NCI-H446 (cell line): Measurements from ENCODE around the gene SAPCD2.
"Not testable (repeated sequence)": the region's sequence is repeated elsewhere in the genome, so short reads cannot be mapped to it uniquely, and the experiment has no call there.

Source experiments
- DNase-seq, 2 experiments: peaks; one replicate each; lab custom pipeline; 2025; lab: John Stamatoyannopoulos, UW

SAPCD2 gene

GRCh38 chr9:137064027-137064879 lies 6.1 kb downstream of the SAPCD2 start:
- peak in 1 of 2 experiments; percentile 10 for DNase-seq

- DNase-seq = no peak
Measured at GRCh38 chr9:137063311-137064026, 6.9 kb downstream of the SAPCD2 start.

GRCh38 chr9:137062798-137063197 lies 7.6 kb downstream of the SAPCD2 start:
- not testable (repeated sequence) for DNase-seq

DNA sequence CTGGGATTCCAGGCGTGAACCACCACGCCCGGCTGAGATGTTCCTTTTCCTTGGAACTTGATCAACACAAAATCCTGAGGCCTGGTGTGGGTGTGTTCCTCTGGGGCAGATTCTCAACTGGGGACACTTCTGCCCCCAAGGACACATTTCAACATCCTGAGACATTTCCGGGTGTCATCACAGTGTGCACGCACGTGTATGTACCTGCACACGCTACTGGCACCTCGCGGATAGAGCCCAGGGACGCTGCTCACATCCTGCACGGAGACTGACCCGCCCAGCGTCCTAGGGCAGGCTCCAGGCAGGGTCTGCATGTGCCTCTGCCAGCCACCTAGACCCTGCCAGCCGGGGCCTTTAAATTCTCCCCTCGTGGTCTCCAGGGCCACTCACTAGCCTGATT lies 8.0 kb downstream of the SAPCD2 start:
- DNase-seq = no peak

- no peak for DNase-seq
Measured at GRCh38 chr9:137058521-137059234, 11.7 kb downstream of the SAPCD2 start.

DNA sequence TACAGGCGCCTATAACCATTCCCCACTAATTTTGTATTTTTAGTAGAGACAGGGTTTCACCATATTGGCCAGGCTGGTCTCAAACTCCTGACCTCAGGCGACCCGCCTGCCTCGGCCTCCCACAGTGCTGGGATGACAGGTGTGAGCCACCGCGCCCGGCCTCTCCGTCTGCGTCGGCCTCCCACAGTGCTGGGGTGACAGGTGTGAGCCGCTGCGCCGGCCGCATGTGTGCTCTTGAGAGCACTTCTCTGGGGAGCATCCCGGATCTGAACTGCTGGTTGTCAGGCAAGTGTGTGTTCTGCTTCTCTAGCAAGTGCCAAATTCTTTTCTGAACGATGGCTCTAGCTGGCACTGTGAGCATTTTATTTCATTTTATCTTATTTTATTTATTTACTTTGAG lies 12.8 kb downstream of the SAPCD2 start:
- peak in 1 of 2 experiments; percentile 57 for DNase-seq

DNA sequence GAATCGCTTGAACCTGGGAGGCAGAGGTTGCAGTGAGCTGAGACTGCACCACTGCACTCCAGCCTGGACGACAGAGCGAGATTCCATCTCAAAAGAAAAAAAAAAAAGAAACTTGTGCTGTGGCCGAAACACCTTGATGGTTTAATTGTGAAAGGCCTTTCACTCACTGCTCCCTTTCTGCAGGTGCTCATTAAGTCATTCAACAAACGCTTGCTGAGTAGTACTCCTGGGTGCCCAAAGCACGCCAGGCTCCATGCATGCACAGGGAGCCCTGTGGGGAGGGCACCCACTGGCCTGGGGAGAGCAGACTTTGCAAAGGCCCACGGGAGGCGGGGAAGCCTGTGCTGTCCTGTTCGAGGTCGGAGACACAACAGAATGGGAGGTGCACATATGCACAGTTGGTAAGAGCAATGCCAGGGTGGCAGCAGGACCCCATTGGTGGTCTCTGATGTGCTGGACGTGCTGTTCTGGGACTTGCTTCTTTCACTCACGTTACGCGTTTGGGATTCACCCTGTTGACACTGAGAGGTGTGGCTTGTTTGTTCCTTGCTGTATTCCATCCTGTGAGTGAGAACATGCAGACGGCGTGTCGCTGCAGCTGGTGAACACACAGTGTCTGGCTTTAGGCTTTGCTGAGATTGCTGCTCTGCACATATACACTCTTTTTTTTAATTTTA lies 13.5 kb downstream of the SAPCD2 start:
- DNase-seq = no peak

GRCh38 chr9:137055385-137056364 lies 14.7 kb downstream of the SAPCD2 start:
- peak; percentile 63 to 86 for DNase-seq

DNA sequence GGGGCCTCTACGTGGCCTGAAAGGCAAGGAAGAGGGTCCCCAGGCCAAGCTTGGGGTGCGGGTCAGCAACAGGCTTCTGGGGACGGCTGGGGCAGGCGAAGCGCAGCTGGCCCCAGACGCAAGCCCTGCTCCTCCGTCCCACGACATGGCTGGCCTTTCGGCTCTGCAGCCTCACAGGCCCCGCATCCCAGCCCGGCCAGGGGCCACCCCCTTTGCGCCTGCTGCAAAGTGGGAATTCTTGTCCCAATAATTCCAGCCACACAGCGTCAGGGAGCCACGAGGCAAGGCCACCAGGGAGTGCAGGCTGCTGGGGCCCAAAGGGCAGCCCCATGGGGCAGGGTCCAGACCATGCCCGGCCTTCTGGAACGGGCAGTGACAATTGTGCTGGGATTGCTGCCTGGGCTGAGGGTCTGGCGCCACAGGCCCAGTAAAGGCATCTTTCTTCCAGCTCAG lies 15.4 kb downstream of the SAPCD2 start:
- DNase-seq = no peak

- DNase-seq = no peak
Measured at GRCh38 chr9:137053944-137054931, 16.1 kb downstream of the SAPCD2 start, which contains the start of gene ENTPD2. Gene ENTPD2 (minus strand): TSS chr9:137054061. CDS start chr9:137053997, 64 bp downstream.

GRCh38 chr9:137052998-137053943 lies 17.1 kb downstream of the SAPCD2 start:
- DNase-seq = no peak

GRCh38 chr9:137052293-137052692 lies 18.1 kb downstream of the SAPCD2 start:
- DNase-seq = no peak

- DNase-seq = no peak
Measured at GRCh38 chr9:137051145-137051724, 19.1 kb downstream of the SAPCD2 start.

GRCh38 chr9:137050570-137050969 lies 19.8 kb downstream of the SAPCD2 start:
- no peak for DNase-seq

DNA sequence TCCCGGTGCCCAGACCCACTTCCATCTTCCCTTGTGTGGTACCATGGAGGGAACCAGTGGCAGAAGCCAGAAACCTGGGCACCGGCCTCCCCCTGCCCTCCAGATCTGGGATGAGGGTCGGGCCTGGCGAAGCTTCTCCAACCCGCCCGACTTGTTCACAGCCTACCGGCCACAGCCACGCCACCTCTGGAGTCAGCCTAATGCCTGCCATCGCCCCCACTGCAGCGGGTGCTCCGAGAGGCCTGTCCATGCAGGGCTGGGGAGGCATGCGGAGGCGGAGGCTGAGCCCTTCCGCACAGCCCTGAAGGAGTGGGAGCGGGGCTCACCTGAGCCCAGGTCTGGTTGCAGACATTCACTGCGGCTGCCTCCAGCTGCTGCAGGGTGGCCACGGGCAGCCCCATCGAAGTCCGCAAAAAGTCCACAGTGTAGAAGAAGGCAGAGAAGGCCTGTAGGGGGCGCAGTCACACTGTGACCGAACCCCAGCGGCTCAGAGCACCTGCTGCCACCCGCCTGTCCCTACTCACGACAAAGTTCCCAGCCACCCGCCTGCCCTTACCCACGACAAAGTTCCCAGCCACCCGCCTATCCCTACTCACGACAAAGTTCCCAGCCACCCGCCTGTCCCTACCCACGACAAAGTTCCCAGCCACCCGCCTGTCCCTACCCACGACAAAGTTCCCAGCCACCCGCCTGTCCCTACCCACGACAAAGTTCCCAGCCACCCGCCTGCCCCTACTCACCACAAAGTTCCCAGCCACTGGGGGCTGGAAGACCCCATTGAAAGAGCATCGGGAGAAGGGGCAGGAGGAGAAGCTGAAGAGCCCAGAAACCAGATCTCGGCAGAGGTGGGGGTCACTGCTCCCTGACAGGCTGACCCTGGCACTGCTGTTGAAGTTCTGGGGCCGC lies 20.6 kb downstream of the SAPCD2 start:
- DNase-seq = peak in 1 of 2 experiments; percentile 20

- peak in 1 of 2 experiments; percentile 22 for DNase-seq
Measured at GRCh38 chr9:137048655-137049543, 21.5 kb downstream of the SAPCD2 start.
